SU-DHL-6 (cell line): ENCODE results near the gene ZNF607.
"Not testable (repeated sequence)": the region's sequence is repeated elsewhere in the genome, so short reads cannot be mapped to it uniquely, and the experiment has no call there.

Source experiments
- H2AFZ ChIP-seq: fragments of 200-600 bp; sonication (generic); 2 replicates; pipeline ENCODE4 v1.6.1; 2014; ENCODE audit warnings: low read depth, mild to moderate bottlenecking, moderate library complexity, mixed read lengths, antibody characterized with exemption, low read length; ENCODE audit not compliant: severe bottlenecking
- H3F3A ChIP-seq: fragments of 200-600 bp; shearing (Covaris generic); 2 replicates; pipeline ENCODE4 v1.6.0; 2016; ENCODE audit warnings: antibody characterized with exemption, mild to moderate bottlenecking; ENCODE audit not compliant: insufficient read depth
- H3K27ac ChIP-seq: fragments of 200-600 bp; sonication (generic); 2 replicates; pipeline ENCODE4 v1.5.1; 2016; ENCODE audit warnings: low read depth, mild to moderate bottlenecking, low read length, moderate library complexity, mixed read lengths
- H3K27me3 ChIP-seq: fragments of 200-600 bp; sonication (generic), shearing (Covaris generic); 2 replicates; pipeline ENCODE4 v1.6.0; 2014; ENCODE audit warnings: mild to moderate bottlenecking, low read length
- H3K36me3 ChIP-seq: fragments of 200-600 bp; sonication (generic); 2 replicates; pipeline ENCODE4 v1.6.1; 2014; ENCODE audit warnings: mild to moderate bottlenecking, low read length, mixed read lengths
- H3K4me2 ChIP-seq: fragments of 300-600, 200-600 bp; shearing (Covaris generic), sonication (generic); 2 replicates; pipeline ENCODE4 v1.6.0; 2014; ENCODE audit warnings: low read length, low read depth, mild to moderate bottlenecking; ENCODE audit not compliant: poor library complexity, severe bottlenecking
- H3K4me3 ChIP-seq: fragments of 200-600 bp; sonication (generic); 2 replicates; pipeline ENCODE4 v1.5.1; 2014; ENCODE audit warnings: antibody characterized with exemption, low read length, mild to moderate bottlenecking, mixed read lengths; ENCODE audit not compliant: insufficient read depth, poor library complexity, severe bottlenecking
- H3K79me2 ChIP-seq: fragments of 200-600 bp; sonication (generic); 2 replicates; pipeline ENCODE4 v1.6.1; 2014; ENCODE audit warnings: mild to moderate bottlenecking, low read length, moderate library complexity; ENCODE audit not compliant: insufficient read depth
- H3K9ac ChIP-seq: fragments of 200-600 bp; sonication (generic); 2 replicates; pipeline ENCODE4 v1.7.0; 2014; ENCODE audit warnings: mild to moderate bottlenecking, low read length
- H3K9me2 ChIP-seq: fragments of 200-600 bp; sonication (generic); replicated peaks from 2 replicates; pipeline ENCODE4 v1.6.1; 2014; ENCODE audit warnings: low read length; ENCODE audit not compliant: insufficient read depth
- H3K9me3 ChIP-seq: fragments of 200-600 bp; sonication (generic); 2 replicates; pipeline ENCODE4 v1.6.1; 2014; ENCODE audit warnings: low read length, mixed read lengths; ENCODE audit not compliant: insufficient read depth
- H4K20me1 ChIP-seq: fragments of 200-600 bp; sonication (generic); 2 replicates; pipeline ENCODE4 v1.6.1; 2014; ENCODE audit warnings: low read depth, mild to moderate bottlenecking, antibody characterized with exemption, low read length, moderate library complexity, mixed read lengths
- CTCF ChIP-seq: fragments of 200-600 bp; sonication (generic); IDR thresholded peaks from one replicate; pipeline ENCODE4 v1.5.1; 2017; ENCODE audit warnings: antibody characterized with exemption, mild to moderate bottlenecking, low read length, moderate library complexity; ENCODE audit not compliant: insufficient read depth, poor library complexity, severe bottlenecking
- EZH2phosphoT487 ChIP-seq: fragments of 200-600 bp; sonication (generic), shearing (Covaris generic); conservative IDR thresholded peaks from 2 replicates; pipeline ENCODE4 v1.6.1; 2018; ENCODE audit warnings: mild to moderate bottlenecking, antibody characterized with exemption, low read length, moderate library complexity, mixed read lengths

ZNF607 gene

GRCh38 chr19:37683520-37683919 lies 36.0 kb downstream of the ZNF607 start:
- Histone ChIP-seq H3K9me3 (peaks cover 8% of the 10 kb centered on the region; the same call in 1 of the 2 replicates), H3K4me2 (no peak overlapping the region), H3K4me3 (no peak overlapping the region), H3F3A (0 out of 2 replicates have a peak, but pooled peaks cover 3% of the 10 kb centered on the region), H3K36me3 (peaks cover 13% of the 10 kb centered on the region; the same call in 1 of the 2 replicates), H2AFZ (no peak overlapping the region), H3K9me2 (no peaks in the 10 kb centered on the region), H3K27ac (no peak overlapping the region), H3K79me2 (no peaks in the 10 kb centered on the region), H4K20me1 (no peaks in the 10 kb centered on the region), H3K9ac (no peak overlapping the region), H3K27me3 (no peaks in the 10 kb centered on the region)
- TF ChIP-seq EZH2phosphoT487 (no peak), CTCF (no peak)

GRCh38 chr19:37669450-37669914 lies 50.1 kb downstream of the ZNF607 start:
- TF ChIP-seq CTCF (no peak), EZH2phosphoT487 (no peak)
- Histone ChIP-seq H3K27ac (no peak overlapping the region), H3K27me3 (no peaks in the 10 kb centered on the region), H3F3A (no peaks in the 10 kb centered on the region), H3K4me2 (no peak overlapping the region), H3K36me3 (peaks cover 7% of the 10 kb centered on the region), H3K79me2 (no peaks in the 10 kb centered on the region), H3K9ac (no peak overlapping the region), H4K20me1 (no peaks in the 10 kb centered on the region), H3K9me3 (peaks cover 41% of the 10 kb centered on the region), H3K9me2 (no peaks in the 10 kb centered on the region), H2AFZ (no peak overlapping the region), H3K4me3 (no peak overlapping the region)

- not testable (repeated sequence) for H3K36me3 ChIP-seq, H4K20me1 ChIP-seq, H3K27ac ChIP-seq, H3K9me3 ChIP-seq, H3K9me2 ChIP-seq, H3K4me3 ChIP-seq, H2AFZ ChIP-seq, H3K27me3 ChIP-seq, H3K9ac ChIP-seq
- Histone ChIP-seq H3F3A (peaks cover 15% of the 10 kb centered on the region; the same call in 1 of the 2 replicates), H3K79me2 (peaks cover 24% of the 10 kb centered on the region), H3K4me2 (peak overlapping the region; percentile 91)
These were observed 62.4 kb downstream of the ZNF607 start for GRCh38 chr19:37657157-37657556.

- TF ChIP-seq CTCF (no peak), EZH2phosphoT487 (no peak)
- Histone ChIP-seq H3K36me3 (0 out of 2 replicates have a peak, but pooled peaks cover 3% of the 10 kb centered on the region), H3K9me3 (no peaks in the 10 kb centered on the region), H3K4me3 (peak overlapping the region; percentile 63), H2AFZ (peak overlapping the region; percentile 98), H3K27ac (peak overlapping the region; percentile 41), H3K9me2 (no peaks in the 10 kb centered on the region), H4K20me1 (no peaks in the 10 kb centered on the region), H3K27me3 (no peaks in the 10 kb centered on the region), H3F3A (peaks cover 15% of the 10 kb centered on the region; the same call in 1 of the 2 replicates), H3K4me2 (peak overlapping the region; percentile 91), H3K79me2 (peaks cover 33% of the 10 kb centered on the region), H3K9ac (peak overlapping the region; percentile 67)
These were observed 63.7 kb downstream of the ZNF607 start for GRCh38 chr19:37655689-37656371.
